GM19324 (cell line): ENCODE measurements around the gene NUDCD3.

Experiments
- ATAC-seq: cut with Tn5 transposase; IDR thresholded peaks from one replicate; pipeline ENCODE4 v1.9.1; 2021; ENCODE audit warnings: mild to moderate bottlenecking, moderate library complexity; ENCODE audit not compliant: unreplicated experiment, low FRiP score

The NUDCD3 gene

DNA sequence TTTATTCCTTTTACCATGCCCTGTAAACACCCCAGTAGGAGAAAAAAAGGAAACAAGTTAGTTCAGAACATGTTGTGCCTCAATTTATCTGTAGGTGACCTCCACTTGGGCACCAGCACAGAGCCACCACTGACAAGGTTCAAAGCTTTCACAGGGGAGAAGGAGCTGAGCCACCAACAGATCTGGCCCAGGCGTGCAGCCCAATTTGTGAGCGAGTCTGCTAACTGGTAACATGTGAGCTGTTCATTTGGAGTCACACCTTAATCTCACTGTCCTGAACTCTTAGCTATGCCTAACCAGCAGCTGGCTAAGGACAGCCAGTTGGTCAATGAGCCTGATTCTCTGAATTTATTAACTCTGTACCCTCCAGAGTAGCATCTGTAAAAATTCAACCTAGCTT is 86.7 kb downstream of the NUDCD3 start:
- no peak for ATAC-seq

- ATAC-seq: no peak
These were observed 87.2 kb downstream of the NUDCD3 start for GRCh38 chr7:44403176-44403759.

GRCh38 chr7:44402401-44403060 is 87.9 kb downstream of the NUDCD3 start:
- no peak for ATAC-seq

DNA sequence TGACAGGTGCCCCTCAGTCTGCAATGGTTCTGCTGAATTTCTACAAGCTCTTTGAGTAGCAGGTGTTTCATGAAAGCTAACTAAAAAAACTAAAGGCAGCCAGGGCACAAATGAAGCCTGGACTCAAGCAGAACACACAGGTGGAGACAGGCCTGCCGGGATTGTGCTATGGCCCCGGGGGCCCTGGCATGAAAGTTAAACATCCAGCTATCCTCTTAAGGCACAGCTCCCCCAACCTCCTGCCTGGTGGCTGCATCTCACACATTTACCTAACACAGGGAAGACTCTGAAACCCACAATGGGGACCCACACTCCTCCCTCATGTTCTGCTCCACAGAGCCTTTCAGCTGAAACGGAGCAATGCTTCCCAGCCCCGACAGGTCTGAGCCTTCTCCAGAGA is 88.8 kb downstream of the NUDCD3 start:
- ATAC-seq: no peak

DNA sequence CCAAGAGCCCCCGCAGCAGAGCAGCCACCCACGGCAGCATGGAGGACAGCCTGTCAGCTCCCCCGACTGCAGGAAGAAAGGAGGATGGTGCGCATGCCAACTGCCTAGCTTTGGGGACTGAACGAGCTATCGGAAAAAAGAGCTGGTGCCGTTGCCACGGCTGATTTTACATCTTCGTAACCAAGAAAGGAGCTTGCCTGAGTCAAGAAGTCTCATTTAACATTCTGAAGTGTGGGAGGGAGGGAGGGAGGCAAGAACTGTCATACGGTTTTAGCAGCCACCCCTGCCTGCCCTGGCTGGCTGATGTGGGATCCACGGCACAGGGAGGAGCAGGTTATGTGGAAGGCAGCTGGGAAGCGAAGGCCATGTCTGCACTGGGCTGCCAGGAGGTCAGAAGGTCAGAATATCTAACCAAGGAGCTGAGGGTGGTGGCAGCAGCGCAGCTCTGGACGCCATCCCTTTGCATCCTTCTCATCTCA is 90.4 kb downstream of the NUDCD3 start:
- ATAC-seq: no peak

- no peak for ATAC-seq
These were observed 91.4 kb downstream of the NUDCD3 start for GRCh38 chr7:44398953-44399574.

GRCh38 chr7:44398511-44398911 is 91.9 kb downstream of the NUDCD3 start:
- ATAC-seq: no peak

DNA sequence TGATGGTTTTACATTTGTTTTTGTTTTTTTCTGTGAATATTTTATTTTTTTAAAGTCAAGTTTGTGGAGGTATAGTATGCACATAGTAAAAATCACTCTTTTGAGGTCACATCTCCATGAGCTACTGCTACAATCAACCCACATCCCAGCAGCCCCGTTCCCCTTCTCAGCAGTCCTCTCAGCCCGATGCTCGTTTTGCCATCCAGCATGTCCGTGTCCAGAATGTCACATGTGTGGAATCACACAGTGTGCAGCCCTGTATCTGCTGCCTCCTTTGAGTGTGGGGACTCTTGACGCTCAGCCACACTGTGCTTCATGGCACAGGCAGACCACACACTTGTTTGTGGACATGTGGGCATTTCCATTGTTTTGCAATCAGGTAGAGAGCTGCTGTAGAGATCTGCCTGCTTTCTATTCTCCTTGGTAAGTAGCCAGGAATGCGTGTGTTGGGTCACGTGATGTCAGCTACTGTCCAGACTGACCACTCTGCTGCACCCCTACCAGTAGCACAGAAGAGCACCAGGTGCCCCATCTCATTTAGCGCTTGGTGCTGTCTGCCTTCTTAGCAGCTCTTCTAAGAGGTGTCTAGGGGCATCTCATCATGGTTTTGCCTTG is 93.4 kb downstream of the NUDCD3 start:
- no peak for ATAC-seq

- ATAC-seq: no peak
These were observed 94.0 kb downstream of the NUDCD3 start for GRCh38 chr7:44396496-44396895.

DNA sequence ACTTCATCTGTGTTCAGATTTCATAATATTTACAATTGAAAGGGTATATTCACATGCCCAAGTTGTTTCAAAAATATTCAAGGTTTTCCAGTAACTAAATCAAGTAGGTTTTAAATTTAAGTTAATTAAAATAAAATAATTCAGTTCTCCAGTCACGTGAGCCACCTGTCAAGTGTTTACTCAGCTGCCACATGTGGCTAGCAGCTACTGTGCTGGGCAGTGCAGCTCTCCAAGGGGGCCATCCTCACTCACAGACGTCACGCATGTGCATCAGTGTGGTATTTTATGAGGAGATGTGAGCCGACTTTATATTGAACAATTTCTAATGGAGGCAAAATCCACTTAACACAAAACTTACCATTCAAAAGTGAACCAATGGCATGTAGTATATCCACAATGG is 95.4 kb downstream of the NUDCD3 start:
- ATAC-seq: no peak

- ATAC-seq: no peak
These were observed 95.8 kb downstream of the NUDCD3 start for GRCh38 chr7:44394636-44395035.

- no peak for ATAC-seq
These were observed 96.4 kb downstream of the NUDCD3 start for GRCh38 chr7:44394112-44394447.

- no peak for ATAC-seq
These were observed 97.0 kb downstream of the NUDCD3 start for GRCh38 chr7:44393238-44394111.

DNA sequence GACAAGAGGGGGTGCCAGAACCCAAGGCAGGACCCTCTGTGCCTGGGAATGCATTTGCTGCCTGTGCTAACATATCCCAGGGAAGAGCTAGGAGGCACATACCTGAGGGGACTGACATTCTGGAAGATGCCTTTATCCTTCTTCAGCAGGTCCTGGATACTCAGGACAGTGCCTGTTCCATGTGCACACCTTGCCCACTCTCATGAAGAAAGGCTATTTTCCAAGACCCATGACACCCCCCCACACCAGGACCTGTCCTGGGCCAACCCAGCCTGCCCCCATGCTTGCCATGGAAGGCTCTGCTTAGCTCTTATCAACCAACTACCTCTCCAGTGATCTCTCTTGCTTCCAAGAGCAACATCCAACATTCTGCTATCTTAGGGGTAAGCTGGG is 97.8 kb downstream of the NUDCD3 start:
- ATAC-seq: no peak

GRCh38 chr7:44391746-44392617 is 98.5 kb downstream of the NUDCD3 start:
- ATAC-seq: no peak

- no peak for ATAC-seq
These were observed 99.3 kb downstream of the NUDCD3 start for GRCh38 chr7:44391171-44391570.

GRCh38 chr7:44390701-44391100 is 99.8 kb downstream of the NUDCD3 start:
- no peak for ATAC-seq

- ATAC-seq: no peak
These were observed 102.1 kb downstream of the NUDCD3 start for GRCh38 chr7:44388089-44388970.

DNA sequence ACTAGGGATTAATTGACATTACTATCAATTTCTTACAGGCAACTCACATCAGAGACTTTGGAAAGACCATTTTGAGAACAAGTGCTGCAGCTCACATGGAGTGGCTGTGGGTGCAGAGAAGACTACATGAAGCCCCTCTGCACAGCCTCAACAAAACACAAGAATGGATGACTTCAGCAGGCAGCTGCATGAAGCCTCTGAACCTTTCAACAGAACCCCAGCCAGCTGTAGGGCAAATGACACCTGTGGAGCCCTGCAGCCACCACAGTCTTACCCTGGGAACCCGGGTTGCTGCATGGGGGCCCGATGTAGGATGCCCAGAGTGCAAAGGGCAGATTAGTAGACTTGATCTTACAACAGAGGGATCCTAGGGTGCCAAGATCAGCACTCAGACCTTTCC is 103.1 kb downstream of the NUDCD3 start:
- no peak for ATAC-seq
